ENCODE measurements around the gene ANKRD10. TPM values are rescaled to one million over a fixed set of nuclear protein-coding genes. Genes with fewer than 3 reads are reported as not detected.

The ANKRD10 gene
- total RNA-seq, 4 donors from 2014 or later, result 145 to 381 (median 164) TPM

GRCh38 chr13:110860983-110861382 lies 53.9 kb downstream of the ANKRD10 start:
- Histone ChIP-seq H3K9me3 (no peaks in the 10 kb centered on the region), H3K27me3 (no peaks in the 10 kb centered on the region), H3K27ac (no peak overlapping the region), H3K4me3 (no peak overlapping the region), H3K4me1 (no peaks in the 10 kb centered on the region), H3K36me3 (no peaks in the 10 kb centered on the region)
- no peak for ATAC-seq
- intact Hi-C loops (cut with DNase I; ENCODE audit: low total_unique reads) (no loop called here), in situ Hi-C loops (cut with MboI; ENCODE audit: low sequenced_read_pairs in 4 of 4) (no loop called here)
- no peak for TF ChIP-seq POLR2A (IDR thresholded peaks at IDR 0.05)
- no peak for DNase-seq

- H3K4me3 ChIP-seq, result no peak overlapping the region
- intact Hi-C loops (cut with DNase I; ENCODE audit: low total_unique reads), result no loop called here
- no peaks in the 10 kb centered on the region for H3K9me3 ChIP-seq
- DNase-seq, result no peak
- in situ Hi-C loops (cut with MboI; ENCODE audit: low sequenced_read_pairs in 4 of 4), result no loop called here
- ATAC-seq, result no peak
- no peak for TF ChIP-seq CTCF (IDR thresholded peaks at IDR 0.05 in 4 of 5, conservative IDR thresholded peaks at IDR 0.05 in 1 of 5)
- TF ChIP-seq POLR2A (IDR thresholded peaks at IDR 0.05), result no peak
- no peaks in the 10 kb centered on the region for H3K36me3 ChIP-seq
- H3K4me1 ChIP-seq, result no peaks in the 10 kb centered on the region
- H3K27ac ChIP-seq, result no peak overlapping the region
- H3K27me3 ChIP-seq, result no peaks in the 10 kb centered on the region
Measured at GRCh38 chr13:110856942-110857835, 57.7 kb downstream of the ANKRD10 start.

DNA sequence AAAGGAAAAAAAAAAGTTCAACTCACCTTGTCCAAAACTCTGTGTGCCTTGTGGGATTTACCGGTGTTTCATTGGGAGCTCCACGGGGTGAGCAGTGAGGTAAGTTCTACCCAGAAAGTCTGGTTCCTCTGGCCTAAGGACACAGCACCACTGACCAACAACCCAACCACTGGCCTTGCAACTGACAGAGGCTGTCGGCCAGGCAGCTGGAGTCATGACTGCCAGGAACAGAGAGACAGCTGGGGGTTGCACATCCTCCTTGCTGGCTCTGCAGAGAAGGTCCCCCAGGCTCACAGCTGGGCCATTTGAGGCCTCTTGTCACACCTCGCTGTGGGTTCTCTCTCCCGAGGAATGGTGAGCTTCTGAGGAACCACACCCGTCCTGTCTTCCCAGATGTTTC lies 59.5 kb downstream of the ANKRD10 start:
- intact Hi-C loops (cut with DNase I; ENCODE audit: low total_unique reads), result no loop called here
- Histone ChIP-seq H3K36me3 (no peaks in the 10 kb centered on the region), H3K4me3 (no peak overlapping the region), H3K27ac (no peak overlapping the region), H3K4me1 (no peaks in the 10 kb centered on the region), H3K9me3 (no peaks in the 10 kb centered on the region), H3K27me3 (no peaks in the 10 kb centered on the region)
- no peak for TF ChIP-seq CTCF (IDR thresholded peaks at IDR 0.05 in 4 of 5, conservative IDR thresholded peaks at IDR 0.05 in 1 of 5)
- TF ChIP-seq POLR2A (IDR thresholded peaks at IDR 0.05), result no peak
- ATAC-seq (no peak), DNase-seq (no peak)
- in situ Hi-C loops (cut with MboI; ENCODE audit: low sequenced_read_pairs in 4 of 4), result no loop called here

- H3K27ac ChIP-seq, result no peak overlapping the region
- no peaks in the 10 kb centered on the region for H3K9me3 ChIP-seq
- TF ChIP-seq CTCF (IDR thresholded peaks at IDR 0.05 in 4 of 5, conservative IDR thresholded peaks at IDR 0.05 in 1 of 5), result no peak
- no peak for TF ChIP-seq POLR2A (IDR thresholded peaks at IDR 0.05)
- H3K4me1 ChIP-seq, result no peaks in the 10 kb centered on the region
- no peak for DNase-seq
- intact Hi-C loops (cut with DNase I; ENCODE audit: low total_unique reads), result no loop called here
- no peaks in the 10 kb centered on the region for H3K36me3 ChIP-seq
- H3K4me3 ChIP-seq, result no peak overlapping the region
- no peaks in the 10 kb centered on the region for H3K27me3 ChIP-seq
- ATAC-seq, result no peak
- in situ Hi-C loops (cut with MboI; ENCODE audit: low sequenced_read_pairs in 4 of 4), result no loop called here
Measured at GRCh38 chr13:110854866-110855265, 60.0 kb downstream of the ANKRD10 start.

DNA sequence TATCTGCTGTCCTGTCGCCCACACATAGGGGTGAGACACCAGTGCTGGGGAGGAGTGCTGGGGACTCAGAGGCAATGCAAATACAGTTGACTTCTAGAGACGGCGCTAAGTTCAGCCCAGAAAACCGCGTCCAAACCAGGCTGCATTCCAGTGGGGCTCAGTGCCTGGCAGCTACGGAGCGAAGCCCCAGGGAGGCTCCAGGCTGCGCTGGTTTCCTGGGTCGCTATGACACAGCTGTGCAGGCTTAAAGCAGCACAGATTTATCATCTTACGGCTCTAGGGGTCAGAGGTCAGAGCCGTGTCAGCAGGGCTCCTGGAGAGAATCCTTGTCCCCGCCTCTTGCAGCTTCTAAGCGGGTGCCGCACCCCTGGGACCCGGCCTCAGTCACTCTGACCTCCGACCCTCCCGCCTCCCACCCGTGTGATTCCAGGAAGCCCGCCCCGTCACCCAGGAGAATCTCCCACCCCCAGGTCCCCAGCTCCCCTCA lies 61.6 kb downstream of the ANKRD10 start:
- no peaks in the 10 kb centered on the region for H3K36me3 ChIP-seq
- TF ChIP-seq CTCF (IDR thresholded peaks at IDR 0.05 in 4 of 5, conservative IDR thresholded peaks at IDR 0.05 in 1 of 5) (no peak), POLR2A (IDR thresholded peaks at IDR 0.05) (no peak)
- no peak for ATAC-seq
- no peak overlapping the region for H3K4me3 ChIP-seq
- H3K27me3 ChIP-seq, result no peaks in the 10 kb centered on the region
- no peaks in the 10 kb centered on the region for H3K9me3 ChIP-seq
- no peaks in the 10 kb centered on the region for H3K4me1 ChIP-seq
- intact Hi-C loops (cut with DNase I; ENCODE audit: low total_unique reads) (no loop called here), in situ Hi-C loops (cut with MboI; ENCODE audit: low sequenced_read_pairs in 4 of 4) (no loop called here)
- no peak for DNase-seq
- peak overlapping the region in 1 of 4 donors; percentile 31 for H3K27ac ChIP-seq
